Activated gamma-delta T cell treated with Interleukin-2 at 50 U/mL for 16 hours (primary cell): ENCODE results near the gene ZNF432.
A peak's percentile ranks its signal among the peaks of the same experiment; 100 is the strongest.
"Not testable (repeated sequence)": the region's sequence is repeated elsewhere in the genome, so short reads cannot be mapped to it uniquely, and the experiment has no call there.

Experiments
- DNase-seq: peaks from one replicate; pipeline ENCODE4 v3.0.0-alpha.2; 2020

ZNF432 gene

GRCh38 chr19:52048555-52049501 lies at the start of gene ZNF432:
ZNF432 (minus strand) TSS chr19:52048838; CDS start chr19:52046868, 1,970 bp downstream.
- DNase-seq: peak; percentile 77

DNA sequence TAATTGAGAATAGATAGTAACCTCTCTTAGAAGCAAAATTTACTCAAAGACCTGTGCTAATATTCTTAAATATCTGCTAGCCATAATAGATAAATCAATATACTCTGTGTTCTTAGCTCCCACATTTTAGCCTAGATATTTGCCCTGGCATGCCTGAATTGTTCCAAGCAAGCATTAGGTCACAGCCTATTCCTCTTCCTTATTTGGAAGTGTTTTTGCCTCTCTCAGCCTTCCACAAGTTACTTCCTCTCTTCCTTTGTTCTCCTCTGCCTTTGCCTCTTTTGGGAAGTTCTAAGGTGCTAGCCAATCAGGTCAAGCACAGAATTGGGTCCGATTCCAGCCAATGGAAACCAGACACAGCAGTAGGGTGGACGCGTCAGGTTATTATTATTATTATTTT lies 47.8 kb upstream of the ZNF432 start:
- not testable (repeated sequence) for DNase-seq

GRCh38 chr19:52095172-52096014 lies 46.8 kb upstream of the ZNF432 start, which contains the start of gene ZNF841:
ZNF841 (minus strand) TSS chr19:52095765; CDS start chr19:52084801, 10,964 bp downstream.
- DNase-seq: peak; percentile 84

GRCh38 chr19:52094526-52095130 lies 46.0 kb upstream of the ZNF432 start:
- no peak for DNase-seq

- no peak for DNase-seq
Measured at GRCh38 chr19:52086481-52086880, 37.8 kb upstream of the ZNF432 start.

- no peak for DNase-seq
Measured at GRCh38 chr19:52070496-52070895, 21.9 kb upstream of the ZNF432 start.

DNA sequence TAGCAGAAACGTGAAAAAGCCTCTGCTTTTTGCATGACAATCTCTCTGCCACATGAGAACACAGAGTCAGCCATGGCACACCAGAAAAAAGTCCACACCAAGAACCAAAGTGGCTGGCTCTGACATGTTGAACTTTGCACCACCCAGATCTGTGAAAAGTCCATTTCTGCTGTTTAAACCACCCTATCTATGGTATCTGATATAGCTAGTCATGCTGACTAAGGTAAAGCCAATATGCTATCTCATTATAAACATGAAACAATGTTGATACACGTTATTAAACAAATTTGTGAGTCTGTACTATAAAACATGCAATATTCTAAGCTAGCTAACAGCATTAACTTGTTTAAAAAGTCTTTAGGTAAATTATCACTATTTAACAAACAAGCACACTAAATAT lies 21.0 kb upstream of the ZNF432 start:
- no peak for DNase-seq

DNA sequence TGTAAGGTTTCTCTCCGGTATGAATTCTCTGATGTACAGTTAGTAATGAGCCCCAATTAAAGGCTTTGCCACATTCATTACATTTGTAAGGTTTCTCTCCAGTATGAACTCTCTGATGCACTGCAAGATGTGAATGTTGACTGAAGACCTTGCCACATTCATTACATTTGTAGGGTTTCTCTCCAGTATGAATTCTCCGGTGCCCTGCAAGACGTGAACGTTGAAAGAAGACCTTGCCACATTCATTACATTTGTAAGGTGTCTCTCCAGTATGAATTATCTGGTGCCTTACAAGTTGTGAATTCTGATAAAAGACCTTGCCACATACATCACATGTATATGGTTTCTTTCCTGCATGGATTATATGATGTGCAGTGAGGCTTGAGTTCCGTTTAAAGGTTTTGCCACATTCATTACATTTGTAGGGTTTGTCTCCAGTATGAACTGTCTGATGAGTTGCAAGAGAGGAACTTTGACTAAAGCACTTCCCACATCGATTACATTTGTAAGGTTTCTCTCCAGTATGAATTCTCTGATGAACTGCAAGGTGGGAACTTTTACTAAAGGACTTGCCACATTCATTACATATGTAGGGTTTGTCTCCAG lies 17.7 kb upstream of the ZNF432 start:
- DNase-seq: no peak

DNA sequence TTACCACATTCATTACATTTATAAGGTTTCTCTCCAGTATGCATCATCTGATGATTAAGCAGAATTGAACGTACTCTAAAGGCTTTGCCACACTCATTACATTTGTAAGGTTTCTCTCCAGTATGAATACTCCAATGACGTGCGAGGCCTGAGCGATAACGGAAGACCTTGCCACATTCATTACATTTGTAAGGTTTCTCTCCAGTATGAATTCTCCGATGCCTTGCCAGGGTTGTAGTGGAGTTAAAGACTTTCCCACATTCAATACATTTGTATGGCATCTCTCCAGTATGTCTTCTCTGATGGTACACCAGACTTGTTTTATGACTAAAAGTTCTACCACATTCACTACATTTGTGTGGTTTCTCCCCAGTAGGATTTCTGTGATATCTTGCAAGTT lies 16.8 kb upstream of the ZNF432 start:
- DNase-seq: no peak

DNA sequence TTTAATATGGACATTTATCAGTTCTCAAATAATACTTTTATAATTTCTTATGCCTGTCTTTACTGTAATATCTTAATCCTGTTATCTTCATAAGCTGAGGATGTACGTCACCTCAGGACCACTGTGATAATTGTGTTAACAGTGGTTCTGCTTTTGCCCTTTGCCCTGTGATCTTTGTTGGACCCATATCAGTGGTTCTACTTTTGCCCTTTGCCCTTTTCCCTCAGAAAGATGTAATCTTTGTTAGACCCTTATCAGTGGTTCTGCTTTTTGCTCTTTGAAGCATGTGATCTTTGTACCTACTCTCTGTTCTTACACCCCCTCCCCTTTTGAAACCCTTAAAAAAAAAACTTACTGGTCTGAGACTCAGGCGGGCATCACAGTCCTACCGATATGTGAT lies 7.8 kb upstream of the ZNF432 start:
- not testable (repeated sequence) for DNase-seq

DNA sequence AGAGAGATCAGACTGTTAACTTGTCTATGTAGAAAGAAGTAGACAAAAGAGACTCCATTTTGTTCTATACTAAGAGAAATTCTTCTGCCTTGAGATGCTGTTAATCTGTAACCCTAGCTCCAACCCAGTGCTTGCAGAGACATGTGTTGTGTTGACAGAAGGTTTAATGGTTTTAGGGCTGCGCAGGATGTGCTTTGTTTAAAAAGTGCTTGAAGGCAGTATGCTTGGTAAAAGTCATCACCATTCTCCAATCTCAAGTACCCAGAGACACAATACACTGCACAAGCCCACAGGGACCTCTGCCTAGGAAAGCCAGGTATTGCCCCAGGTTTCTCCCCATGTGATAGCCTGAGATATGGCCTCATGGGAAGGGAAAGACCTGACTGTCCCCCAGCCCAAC lies 3.1 kb upstream of the ZNF432 start:
- DNase-seq: not testable (repeated sequence)

DNA sequence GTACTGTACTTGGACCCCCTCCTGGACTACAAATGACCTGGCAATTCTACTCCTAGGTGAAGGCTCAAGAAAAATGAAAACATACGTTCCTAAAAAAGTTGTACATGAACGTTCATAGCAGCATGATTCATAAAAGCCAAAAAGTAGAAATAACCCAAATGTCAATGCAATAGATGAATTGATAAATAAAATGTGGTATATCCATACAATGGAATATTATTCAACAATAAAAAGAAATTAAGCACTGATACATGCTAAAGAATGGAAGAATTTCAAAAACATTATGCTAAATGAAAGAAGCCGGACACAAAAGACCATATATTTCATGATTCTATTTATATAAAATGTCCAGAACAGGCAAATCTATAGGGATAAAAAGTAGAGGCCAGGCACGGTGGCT lies 9.5 kb downstream of the ZNF432 start:
- DNase-seq: no peak

- DNase-seq: no peak
Measured at GRCh38 chr19:52034051-52034728, 14.4 kb downstream of the ZNF432 start.

GRCh38 chr19:52028780-52029123 lies 19.9 kb downstream of the ZNF432 start:
- DNase-seq: no peak

DNA sequence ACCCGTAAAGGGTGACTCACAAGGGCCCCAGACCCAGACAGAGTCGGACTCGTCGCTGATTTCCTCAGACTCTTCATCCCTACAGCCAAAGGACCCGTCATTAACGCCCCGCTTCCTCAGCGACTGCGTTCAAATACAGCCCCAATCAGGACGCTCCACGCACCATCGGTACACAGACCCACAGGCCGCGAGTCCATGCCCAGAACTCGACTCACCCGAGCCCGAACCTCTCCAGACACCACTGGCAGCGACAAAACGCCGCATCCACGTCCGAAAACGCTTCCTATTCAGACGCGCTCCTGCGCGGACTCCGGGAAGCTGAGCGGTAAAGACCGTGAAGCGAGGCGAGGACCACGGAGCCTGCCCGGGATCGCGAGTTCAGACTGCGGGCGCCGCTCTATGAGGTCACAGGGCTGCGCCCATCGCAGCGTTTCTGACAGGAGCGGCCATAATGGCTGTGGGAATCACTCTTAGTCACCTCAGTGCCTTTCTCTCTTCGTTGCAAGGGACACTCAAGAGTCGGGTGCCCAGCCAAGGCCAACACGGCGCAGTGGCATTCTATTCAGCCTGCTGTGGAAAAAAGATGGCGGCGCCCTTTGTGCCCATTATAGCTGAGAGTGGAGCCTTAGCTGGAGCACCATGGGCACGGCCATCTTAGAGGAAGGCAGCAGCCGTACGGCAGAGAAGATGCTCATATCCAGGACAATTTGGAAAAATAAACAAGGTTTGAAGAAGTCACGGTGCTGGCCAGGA lies 20.4 kb downstream of the ZNF432 start, which contains the start of gene ZNF614:
ZNF614 (minus strand) TSS at position 353 of the 753 bp plus-strand sequence. CDS start 2,634 bp downstream, outside the sequence.
- peak; percentile 79 for DNase-seq

DNA sequence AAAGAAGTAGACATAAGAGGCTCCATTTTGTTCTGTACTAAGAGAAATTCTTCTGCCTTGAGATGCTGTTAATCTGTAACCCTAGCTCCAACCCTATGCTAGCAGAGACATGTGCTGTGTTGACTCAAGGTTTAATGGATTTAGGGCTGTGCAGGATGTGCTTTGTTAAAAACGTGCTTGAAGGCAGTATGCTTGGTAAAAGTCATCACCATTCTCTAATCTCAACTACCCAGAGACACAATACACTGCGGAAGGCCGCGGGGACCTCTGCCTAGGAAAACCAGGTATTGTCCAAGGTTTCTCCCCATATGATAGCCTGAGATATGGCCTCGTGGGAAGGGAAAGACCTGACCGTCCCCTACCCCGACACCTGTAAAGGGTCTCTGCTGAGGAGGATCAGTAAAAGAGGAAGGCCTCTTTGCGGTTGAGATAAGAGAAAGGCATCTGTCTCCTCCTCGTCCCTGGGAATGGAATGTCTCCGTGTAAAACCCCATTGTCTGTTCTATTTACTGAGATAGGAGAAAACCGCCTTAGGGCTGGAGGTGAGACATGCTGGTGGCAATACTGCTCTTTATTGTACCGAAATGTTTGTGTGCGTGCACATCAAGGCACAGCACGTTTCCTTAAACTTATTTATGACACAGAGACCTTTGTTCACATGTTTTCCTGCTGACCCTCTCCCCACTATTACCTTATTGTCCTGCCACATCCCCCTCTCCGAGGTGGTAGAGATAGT lies 22.2 kb downstream of the ZNF432 start:
- DNase-seq: not testable (repeated sequence)

GRCh38 chr19:52024478-52024877 lies 24.2 kb downstream of the ZNF432 start:
- not testable (repeated sequence) for DNase-seq

GRCh38 chr19:52022193-52022592 lies 26.4 kb downstream of the ZNF432 start:
- DNase-seq: no peak

- no peak for DNase-seq
Measured at GRCh38 chr19:52020506-52020905, 28.1 kb downstream of the ZNF432 start.

GRCh38 chr19:52010674-52011073 lies 38.0 kb downstream of the ZNF432 start:
- DNase-seq: no peak
